GM18519 (cell line): ENCODE measurements around the gene STAB1.

Source experiments
- ATAC-seq: cut with Tn5 transposase; IDR thresholded peaks from one replicate; pipeline ENCODE4 v1.9.1; 2021; ENCODE audit warnings: mild to moderate bottlenecking, moderate library complexity; ENCODE audit not compliant: unreplicated experiment, low FRiP score

STAB1 gene

GRCh38 chr3:52557011-52557960 lies 62.1 kb downstream of the STAB1 start:
- ATAC-seq: no peak

- no peak for ATAC-seq
Measured at GRCh38 chr3:52558436-52558835, 63.3 kb downstream of the STAB1 start.

- no peak for ATAC-seq
Measured at GRCh38 chr3:52561028-52561747, 66.0 kb downstream of the STAB1 start.

GRCh38 chr3:52563984-52564383 lies 68.8 kb downstream of the STAB1 start:
- no peak for ATAC-seq

- ATAC-seq: no peak
Measured at GRCh38 chr3:52568069-52568468, 72.9 kb downstream of the STAB1 start.

- ATAC-seq: no peak
Measured at GRCh38 chr3:52570076-52570475, 74.9 kb downstream of the STAB1 start.

GRCh38 chr3:52572221-52572620 lies 77.1 kb downstream of the STAB1 start:
- ATAC-seq: no peak
